NB4 (cell line): ENCODE data around the gene PCK1.

Experiments
- DNase-seq: peaks from one replicate; pipeline ENCODE4 v3.0.0; 2010; ENCODE audit warnings: low read depth
- H3K4me3 ChIP-seq: one replicate; pipeline ENCODE4 v1.5.1; 2011; ENCODE audit warnings: mild to moderate bottlenecking, low read depth, low read length, moderate library complexity
- CTCF ChIP-seq: IDR thresholded peaks from one replicate; pipeline ENCODE4 v1.5.1; 2012; ENCODE audit warnings: low read depth, low read length
- MAX ChIP-seq: IDR thresholded peaks from 2 replicates; pipeline ENCODE4 v1.6.1; 2011; ENCODE audit warnings: low read depth, low read length
- MYC ChIP-seq: IDR thresholded peaks from 2 replicates; pipeline ENCODE4 v1.6.1; 2011; ENCODE audit warnings: low read depth, low read length
- POLR2A ChIP-seq: IDR thresholded peaks from 2 replicates; pipeline ENCODE4 v1.6.1; 2011; ENCODE audit warnings: mild to moderate bottlenecking; ENCODE audit not compliant: insufficient read length; ENCODE audit errors: extremely low read depth

PCK1 gene

GRCh38 chr20:57562541-57563465 is 1.9 kb downstream of the PCK1 start:
- TF ChIP-seq MAX (no peak), POLR2A (no peak), CTCF (no peak), MYC (no peak)
- DNase-seq = no peak
- no peak overlapping the region for H3K4me3 ChIP-seq

- DNase-seq = no peak
- no peak overlapping the region for H3K4me3 ChIP-seq
- TF ChIP-seq POLR2A (no peak), CTCF (no peak), MAX (no peak), MYC (no peak)
These were observed 2.6 kb downstream of the PCK1 start for GRCh38 chr20:57563522-57563921.

- DNase-seq = no peak
- TF ChIP-seq POLR2A (no peak), MAX (no peak), MYC (no peak), CTCF (no peak)
- H3K4me3 ChIP-seq = no peak overlapping the region
These were observed 3.4 kb downstream of the PCK1 start for GRCh38 chr20:57564180-57564802.

GRCh38 chr20:57564951-57565642 is 4.2 kb downstream of the PCK1 start:
- no peak overlapping the region for H3K4me3 ChIP-seq
- TF ChIP-seq MYC (no peak), CTCF (no peak), POLR2A (no peak), MAX (no peak)
- no peak for DNase-seq

- H3K4me3 ChIP-seq = no peak overlapping the region
- no peak for DNase-seq
- TF ChIP-seq MYC = no peak
- no peak for TF ChIP-seq CTCF
- no peak for TF ChIP-seq POLR2A
- TF ChIP-seq MAX = no peak
These were observed 5.5 kb downstream of the PCK1 start for GRCh38 chr20:57566399-57566798.
